ENCODE results near the gene AKT2. TPM values are rescaled to one million over a fixed set of nuclear protein-coding genes. Genes with fewer than 3 reads are reported as not detected.
"Not testable (repeated sequence)": the region's sequence is repeated elsewhere in the genome, so short reads cannot be mapped to it uniquely, and the experiment has no call there.

The AKT2 gene
- 138 and 142 TPM in 2 replicates for total RNA-seq

DNA sequence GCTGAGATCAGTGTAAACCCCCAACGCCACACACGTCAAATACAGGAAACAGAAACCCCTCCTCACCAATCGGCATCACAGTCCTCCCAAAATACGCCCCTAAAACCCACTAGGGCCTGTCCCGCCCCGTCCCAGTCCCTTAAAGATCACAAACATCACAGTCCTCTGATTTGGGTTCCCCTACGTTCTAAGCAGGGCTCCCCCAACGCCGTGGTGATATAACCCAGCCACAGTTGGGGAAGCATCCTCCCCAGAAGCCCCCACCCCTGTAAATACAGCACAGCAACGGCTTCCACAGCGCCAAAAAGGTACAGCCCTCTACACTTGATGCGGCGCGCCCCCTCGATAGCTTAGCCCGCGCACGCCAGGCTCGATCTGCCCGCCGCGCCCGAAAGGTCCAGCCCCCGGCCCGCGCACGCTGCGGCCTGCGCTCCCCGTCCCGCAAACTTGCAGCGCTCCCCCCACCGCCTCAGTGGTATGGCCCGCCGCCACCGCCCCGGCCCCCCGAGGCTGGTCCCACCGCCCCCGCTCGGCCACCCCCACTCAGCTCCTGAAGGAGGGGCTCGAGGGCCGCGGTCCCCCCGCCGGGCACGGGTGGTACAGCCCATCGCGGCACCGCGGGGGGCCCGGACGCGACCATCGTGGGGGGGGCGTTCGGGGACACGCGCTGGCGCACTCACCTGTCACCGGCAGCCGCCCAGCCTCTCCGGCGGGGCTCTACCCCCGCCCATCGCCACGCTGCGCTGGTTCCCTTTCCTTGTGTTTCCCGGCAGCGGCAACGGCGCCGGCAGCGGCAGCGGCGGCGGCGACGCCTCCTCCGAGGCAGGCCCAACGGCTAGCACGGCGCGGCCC is at the start of gene AKT2:
Gene AKT2 (minus strand): TSS at position 845 of the 852 bp plus-strand sequence. CDS start 20,078 bp downstream, outside the sequence.
- intact Hi-C loops (cut with micrococcal nuclease), result loop anchor here (1.0 to 2.0 kb wide), 3 partner anchors 64 to 160 kb away; partner anchors contain the start of genes C19orf47, MAP3K10, PLD3 and SERTAD3

DNA sequence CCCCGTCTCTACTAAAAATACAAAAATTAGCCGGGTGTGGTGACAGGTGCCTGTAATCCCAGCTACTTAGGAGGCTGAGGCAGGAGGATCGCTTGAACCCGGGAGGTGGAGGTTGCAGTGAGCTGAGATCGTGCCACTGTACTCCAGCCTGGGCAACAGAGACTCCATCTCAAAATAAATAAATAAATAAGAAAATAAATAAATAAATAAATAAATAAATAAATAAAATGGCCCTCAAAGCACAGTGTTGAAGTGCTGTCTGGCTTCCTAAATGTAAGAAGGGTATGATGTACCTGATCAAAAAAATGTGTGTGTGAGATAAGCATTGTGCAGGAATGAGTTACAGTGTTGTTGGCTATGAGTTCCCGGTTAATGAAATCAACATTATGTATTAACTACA is 47.9 kb upstream of the AKT2 start:
- intact Hi-C loops (cut with micrococcal nuclease), result not testable (repeated sequence)

DNA sequence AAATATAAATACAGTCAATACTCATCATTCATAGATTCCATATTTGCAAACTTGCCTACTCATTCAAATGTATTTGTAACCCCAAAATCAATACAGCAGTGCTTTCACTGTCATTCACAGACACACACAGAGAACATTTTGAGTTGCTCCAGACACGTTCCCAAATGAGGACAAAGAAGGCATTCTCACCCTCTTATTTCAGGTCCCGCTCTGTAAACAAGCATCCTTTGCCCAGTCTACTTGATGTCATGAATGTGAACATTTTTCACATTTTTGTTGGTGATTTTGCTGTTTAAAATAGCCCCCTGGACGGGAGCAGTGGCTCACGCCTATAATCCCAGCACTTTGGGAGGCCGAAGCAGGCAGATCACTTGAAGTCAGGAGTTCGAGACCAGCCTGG is 47.5 kb upstream of the AKT2 start:
- intact Hi-C loops (cut with micrococcal nuclease), result no loop called here

DNA sequence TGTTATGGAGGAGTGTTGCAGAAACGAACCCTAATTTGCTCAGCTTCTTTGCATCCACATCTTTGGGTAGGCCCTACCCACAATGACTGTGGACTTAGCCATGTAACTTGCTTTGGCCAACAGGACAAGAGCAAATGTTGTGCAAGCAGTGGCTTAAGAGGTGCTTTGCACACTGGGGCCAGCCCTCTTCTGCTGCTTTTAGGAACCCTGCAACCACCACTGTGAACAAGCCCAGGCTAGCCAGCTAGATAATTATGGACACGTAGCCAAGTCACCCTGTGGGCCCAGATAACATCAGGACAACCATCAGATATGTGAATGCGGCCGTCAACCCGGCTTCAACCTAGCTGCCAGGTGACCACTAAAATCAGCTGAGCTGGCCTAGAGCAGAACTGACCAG is 45.9 kb upstream of the AKT2 start:
- intact Hi-C loops (cut with micrococcal nuclease), result no loop called here

DNA sequence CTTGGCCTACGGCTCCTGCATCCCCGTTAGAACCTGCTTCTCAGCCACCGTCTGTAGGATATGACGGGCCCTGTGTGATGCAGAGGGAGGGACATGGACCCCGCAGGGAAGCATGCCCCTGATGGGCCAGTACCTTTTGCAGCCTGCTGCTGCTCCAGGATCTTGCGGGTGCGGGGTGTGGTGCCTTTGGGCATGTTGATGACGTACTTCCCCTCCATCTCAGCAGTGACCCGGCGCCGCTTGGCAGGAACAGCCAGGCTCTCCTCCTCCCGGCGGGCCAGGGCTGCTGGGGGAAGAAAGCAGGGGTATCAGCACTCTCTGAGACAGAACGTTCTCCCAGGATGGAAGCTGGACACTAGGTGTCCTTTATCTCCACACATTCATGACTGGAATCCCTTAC is 41.1 kb upstream of the AKT2 start:
- intact Hi-C loops (cut with micrococcal nuclease), result no loop called here

DNA sequence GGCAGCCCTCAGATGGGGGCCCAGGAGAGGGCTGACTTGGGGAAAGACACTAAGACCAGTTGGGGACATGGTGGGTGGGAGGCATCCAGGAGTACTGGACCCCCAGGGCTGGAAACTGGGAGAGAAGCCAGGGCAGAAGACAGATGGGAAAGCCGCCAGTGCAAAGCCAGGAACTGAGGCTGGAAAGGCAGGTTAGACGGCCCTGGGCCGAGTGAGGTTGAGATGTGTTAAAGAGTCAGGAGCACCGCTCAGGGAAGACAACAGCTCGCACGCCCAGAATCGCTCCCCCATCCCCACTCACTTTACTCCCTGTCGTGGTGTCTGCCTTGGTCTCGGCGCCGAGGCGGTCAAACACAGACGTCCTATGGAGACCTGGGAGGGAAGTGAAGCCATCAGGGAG is 38.6 kb upstream of the AKT2 start:
- intact Hi-C loops (cut with micrococcal nuclease), result no loop called here

DNA sequence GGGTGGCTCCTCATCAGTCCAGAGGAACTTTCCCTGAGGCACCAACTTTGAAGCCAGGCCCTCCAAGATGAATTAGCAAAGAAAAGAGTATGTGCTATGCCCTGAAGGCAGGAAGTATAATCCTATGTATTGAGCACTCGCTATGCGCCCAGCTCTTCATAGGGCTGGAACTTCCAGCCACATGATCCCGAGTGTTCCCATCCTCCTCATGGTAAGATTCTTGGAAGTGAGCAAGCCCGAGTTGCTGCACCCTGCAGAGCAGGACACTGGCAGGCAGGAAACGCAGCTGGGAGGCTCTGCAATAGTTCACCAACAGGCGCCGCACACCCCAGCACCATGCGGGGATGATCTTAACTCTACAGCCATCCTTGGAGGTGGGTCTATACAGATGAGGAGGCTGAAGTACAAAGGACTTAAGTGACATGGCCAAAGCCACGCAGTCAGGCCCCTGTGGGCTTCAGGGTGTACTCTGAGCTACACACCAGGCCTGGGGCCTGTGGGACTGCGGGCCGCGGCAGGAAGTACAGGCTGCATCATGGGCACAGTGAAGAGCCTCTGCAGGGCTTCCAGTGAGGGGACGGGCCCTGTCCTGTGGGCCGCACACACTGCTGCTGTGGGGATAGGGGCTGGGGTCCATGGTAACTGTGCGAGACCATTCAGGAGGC is 37.9 kb upstream of the AKT2 start:
- intact Hi-C loops (cut with micrococcal nuclease), result no loop called here

DNA sequence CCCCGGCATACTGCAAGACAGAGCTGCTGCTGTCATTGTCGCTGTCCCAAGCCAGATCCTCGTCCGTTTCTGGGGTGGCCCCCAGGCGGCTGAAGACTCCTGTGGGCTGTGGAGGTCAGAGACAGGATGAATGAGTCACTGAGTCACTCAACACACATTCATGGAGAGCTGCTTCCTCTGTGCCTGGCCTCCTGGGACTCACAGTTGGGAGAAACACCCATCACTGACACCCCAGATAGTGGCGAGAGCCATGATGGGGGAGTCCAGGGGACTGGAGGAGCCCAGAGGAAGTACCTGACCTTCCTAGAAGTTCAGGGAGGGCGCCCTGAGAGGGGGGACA is 37.1 kb upstream of the AKT2 start:
- intact Hi-C loops (cut with micrococcal nuclease), result no loop called here

DNA sequence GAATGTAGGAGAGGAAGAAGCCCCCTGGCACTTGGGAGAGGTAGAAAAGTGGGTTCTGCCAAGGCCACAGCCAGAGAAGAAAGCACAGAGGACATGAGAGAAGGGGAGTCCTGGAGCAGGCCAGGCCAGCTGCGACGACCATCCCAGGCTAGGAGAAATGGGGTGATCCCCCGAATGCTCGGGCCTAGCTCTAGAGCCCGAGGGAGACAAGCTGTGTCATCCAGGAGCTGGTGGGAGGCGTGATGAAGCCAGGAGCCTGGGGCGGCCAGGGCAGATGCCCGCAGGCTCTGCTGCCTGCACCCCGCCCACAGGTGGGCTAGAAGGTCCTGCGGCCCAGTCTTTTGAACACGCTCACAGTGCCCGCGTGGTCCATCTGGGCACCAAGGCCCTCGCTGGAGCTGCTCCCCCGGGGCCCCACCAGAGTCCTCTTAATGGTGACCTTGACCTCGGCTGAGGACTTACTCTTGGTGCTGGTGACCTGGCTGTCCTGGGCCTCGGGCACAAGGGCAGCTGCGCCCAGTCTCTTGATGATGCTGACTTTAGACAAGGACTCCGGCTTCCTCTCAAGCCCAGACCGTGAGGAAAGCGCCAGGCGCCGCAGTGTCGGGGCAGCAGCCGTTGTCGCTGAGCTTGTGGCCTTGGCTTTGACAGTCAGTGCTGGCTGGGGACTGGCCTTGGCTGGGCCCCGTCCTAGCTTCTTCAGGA is 36.6 kb upstream of the AKT2 start:
- intact Hi-C loops (cut with micrococcal nuclease), result no loop called here

DNA sequence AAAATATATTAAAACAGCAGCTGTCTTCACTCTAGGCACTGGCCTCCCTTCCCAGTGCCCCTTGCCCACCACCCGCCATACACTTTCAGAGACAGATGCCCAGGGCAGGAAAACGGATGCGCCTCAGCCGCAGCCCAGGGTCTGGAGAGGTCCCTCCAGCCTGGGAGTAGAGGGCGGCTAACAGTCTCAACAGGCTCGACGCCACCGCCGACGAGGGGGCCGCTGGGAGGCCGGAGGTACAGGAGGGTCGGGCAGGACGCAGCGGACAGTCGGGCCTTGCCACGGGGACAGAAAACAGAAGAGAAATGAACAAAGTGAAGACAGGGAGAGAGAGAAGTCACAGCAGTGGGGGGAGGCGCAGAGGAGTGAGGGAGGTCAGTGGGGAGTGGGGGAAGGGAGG is 35.9 kb upstream of the AKT2 start:
- intact Hi-C loops (cut with micrococcal nuclease), result no loop called here

DNA sequence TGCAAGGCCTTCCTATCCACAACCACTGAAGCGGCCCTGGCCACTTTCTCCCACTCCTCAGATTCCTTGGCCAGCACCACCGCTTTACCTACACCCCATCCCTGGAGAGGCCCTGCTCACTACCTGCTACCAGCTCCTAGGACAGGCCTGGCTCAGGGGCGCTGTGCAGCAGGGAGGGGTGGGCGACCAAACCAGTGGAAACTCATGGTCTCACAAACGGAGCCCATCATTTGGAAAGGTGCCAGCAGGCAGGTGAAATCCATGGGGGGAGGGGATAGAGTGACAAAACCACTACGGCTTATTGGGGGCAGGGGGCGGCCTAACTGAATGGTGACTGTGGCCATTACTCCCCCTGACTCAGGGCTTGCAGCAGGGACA is 35.4 kb upstream of the AKT2 start:
- intact Hi-C loops (cut with micrococcal nuclease), result no loop called here

DNA sequence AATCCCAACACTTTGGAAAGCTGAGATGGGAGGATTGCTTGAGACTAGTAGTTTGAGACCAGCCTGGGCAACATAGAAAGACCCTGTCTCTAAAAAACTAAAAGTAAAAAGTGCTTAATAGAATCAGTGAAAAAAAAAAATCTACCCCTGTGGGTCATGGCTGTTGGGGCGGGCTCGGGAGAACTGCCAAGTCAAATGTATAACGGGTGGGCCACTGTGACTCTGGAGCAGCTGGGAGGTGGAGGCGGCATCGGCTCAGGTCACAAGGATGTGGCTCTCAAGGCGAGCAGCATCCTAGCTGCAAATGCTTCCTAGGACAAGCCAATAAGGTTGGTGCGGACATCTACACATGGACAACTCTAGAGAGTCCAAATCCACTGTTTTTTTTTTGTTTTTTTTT is 32.2 kb upstream of the AKT2 start:
- intact Hi-C loops (cut with micrococcal nuclease), result no loop called here

DNA sequence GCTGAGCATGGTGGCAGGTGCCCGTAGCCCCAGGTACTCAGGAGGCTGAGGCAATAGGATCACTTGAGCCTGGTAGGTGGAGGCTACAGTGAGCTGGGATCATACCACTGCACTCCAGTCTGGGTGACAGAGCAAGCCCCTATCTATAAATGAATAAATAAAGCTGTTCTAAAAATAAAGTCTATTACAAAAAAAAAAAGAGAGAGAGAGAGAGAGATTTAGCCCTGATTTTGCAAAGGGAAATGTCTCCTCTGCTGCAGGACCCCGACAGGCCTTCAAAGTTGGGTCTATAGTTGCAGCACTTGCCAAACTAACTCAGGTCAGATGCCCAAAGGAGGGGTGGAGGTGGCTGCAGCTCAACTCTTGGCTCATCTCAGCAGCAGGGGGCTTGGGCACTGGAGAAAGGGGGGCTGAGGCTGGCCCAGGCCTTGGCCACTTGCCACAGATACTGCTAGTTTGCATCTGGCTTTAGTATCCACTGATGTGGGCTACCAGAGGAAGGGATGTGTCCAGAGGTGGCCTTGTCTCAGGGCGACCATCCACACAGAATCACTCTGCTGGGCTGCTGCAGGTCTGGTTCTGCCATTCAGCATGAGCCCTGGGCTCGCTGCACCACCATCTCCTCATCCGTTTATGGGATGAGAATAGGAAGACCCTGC is 30.8 kb upstream of the AKT2 start:
- intact Hi-C loops (cut with micrococcal nuclease), result no loop called here

DNA sequence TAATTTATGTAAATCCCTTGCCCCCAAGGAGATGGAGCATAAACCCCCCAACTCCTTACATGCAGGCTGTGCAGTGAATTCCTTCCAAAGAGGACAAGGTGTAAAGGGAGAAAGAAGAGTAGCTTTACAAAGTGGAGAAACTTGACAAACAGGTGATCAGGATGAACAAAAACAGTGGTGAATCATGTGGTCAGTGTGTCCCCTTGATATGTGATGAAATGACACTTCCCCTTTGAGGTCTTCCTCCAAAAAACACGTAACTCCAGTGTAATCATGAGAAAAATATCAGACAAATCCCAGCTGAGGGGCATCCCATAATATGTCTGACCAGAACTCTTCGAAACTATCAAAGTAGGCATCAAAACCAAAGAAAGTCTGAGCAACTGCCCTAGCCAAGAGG is 29.5 kb upstream of the AKT2 start:
- intact Hi-C loops (cut with micrococcal nuclease), result no loop called here

DNA sequence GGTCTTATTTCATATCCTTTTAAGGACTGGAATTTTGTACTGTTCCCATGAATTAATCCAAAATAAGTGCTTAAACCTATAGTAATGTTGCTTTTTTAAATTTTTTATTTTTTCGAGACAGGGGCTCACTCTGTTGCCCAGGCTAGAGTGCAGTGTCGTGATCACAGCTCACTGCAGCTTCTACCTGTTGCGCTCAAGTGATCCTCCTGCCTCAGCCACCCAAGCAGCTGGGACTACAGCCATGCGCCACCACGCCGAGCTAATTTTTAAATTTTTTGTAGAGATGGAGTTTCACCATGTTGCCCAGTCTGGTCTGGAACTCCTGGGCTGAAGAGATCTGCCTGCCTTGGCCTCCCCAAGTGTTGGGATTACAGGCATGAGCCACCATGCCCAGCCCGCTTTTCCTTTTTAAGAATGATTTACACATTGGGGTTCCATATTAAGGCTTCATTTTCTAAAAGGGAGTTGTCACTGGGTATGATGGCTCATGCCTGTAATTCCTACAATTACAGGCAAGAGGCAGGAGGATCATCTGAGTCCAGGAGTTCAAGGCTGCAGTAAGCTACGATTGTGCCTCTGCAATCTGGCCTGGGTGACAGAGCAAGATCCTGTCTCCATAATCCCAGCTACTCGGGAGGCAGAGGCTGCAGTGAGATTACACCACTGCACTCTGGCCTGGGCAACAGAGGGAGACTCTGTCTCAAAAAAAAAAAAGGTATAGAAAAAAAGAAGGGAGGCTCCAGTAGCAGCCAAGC is 28.3 kb upstream of the AKT2 start:
- intact Hi-C loops (cut with micrococcal nuclease), result no loop called here

DNA sequence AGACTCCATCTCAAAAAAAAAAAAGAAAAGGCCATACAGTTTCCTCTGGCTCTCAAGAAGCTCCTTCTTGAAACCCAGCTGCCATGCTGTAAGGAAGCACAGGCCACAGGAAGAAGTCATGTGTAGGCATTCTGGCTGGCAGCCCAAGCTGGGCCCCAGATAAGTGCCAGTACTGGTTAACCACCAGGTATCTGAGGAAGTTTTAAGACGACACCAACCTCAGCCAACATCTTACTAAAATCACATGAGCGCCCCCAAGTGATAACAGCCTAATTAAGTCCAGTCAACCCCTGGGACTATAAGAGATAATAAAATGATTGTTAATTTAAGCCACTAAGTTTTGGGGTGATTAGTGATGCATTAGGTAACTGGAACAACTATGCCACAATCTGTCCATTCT is 27.4 kb upstream of the AKT2 start:
- intact Hi-C loops (cut with micrococcal nuclease), result no loop called here

DNA sequence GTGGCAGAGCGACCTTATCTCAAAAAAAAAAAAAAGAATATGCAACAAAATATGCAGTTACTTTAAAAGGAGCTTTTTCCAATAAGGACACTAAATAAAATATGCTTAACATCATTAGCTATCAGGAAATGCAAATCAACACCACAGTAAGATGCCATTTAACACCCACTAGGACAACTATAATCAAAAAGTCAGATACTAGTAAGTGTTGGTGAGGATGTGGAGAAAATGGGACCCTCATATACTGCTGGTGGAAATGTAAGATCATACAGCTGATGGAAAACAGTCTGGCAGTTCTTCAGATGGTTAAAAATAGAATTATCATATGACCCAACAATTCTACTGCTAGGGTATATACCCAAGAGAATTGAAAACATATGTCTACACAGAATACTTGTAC is 24.5 kb upstream of the AKT2 start:
- intact Hi-C loops (cut with micrococcal nuclease), result loop anchor here (10.0 kb wide), 1 partner anchor 215 kb away; no protein-coding TSS in a partner anchor

DNA sequence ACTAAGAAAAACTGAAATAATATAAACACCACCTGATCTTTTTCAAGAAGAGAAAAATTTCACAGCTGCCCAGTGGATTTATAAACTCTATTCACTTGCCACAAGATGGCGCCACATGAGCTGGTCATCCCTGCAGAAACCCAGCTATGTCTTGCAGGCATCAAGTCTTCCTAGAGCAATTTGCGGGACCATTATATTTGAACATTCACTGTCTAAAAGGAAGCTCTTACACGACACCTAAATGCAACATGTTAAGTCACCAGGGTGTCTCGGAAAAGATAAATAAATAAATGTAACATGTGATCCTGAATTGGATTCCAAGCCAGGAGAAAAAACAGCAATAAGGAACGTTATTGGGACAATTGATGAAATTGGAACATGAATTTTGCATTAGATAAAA is 20.3 kb upstream of the AKT2 start:
- intact Hi-C loops (cut with micrococcal nuclease), result loop anchor here (1.0 to 10.0 kb wide), 4 partner anchors 42 to 329 kb away; no protein-coding TSS in a partner anchor

DNA sequence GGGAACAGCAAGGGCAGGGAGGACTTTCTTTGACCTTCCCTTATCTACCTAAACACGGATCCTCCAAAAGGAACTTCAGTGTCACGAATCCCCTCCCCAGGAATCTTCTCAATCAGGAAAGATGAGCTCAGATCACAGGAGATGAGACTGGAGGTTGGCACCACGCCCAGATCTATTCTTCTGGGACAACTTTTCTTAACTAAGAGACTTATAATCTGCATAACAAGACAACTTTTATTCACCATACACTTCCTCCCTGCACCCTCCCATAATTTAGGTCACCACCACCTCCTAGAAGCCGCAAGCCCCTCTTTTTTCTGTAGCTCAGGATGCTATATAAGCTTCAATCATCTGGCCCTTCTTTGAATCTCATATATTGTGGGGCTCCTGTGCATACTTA is 19.2 kb upstream of the AKT2 start:
- intact Hi-C loops (cut with micrococcal nuclease), result loop anchor here (2.0 to 10.0 kb wide), 2 partner anchors 220 to 294 kb away; no protein-coding TSS in a partner anchor

DNA sequence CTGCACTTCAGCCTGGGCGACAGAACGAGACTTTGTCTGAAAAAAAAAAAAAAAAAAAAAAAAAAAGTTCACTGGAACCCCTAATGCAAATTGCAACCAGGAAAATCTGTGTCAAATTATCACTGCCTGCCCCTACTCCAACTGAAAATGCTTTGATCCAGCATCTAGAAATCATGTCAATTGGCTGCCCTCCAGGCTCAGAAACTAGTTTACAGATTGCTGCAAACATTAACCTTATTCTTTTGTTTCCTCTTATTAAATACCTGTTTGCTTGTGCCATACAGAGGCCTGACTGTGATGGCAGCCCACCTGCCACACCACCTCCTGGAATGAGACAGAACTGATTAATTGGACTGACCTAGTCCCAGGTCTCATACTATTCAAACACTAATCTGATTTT is 18.6 kb upstream of the AKT2 start:
- intact Hi-C loops (cut with micrococcal nuclease), result loop anchor here (2.0 to 10.0 kb wide), 2 partner anchors 221 to 295 kb away; no protein-coding TSS in a partner anchor
